ENCODE measurements around the gene AIFM3.
"Not testable (repeated sequence)": the region's sequence is repeated elsewhere in the genome, so short reads cannot be mapped to it uniquely, and the experiment has no call there.

Gene AIFM3, protein sequence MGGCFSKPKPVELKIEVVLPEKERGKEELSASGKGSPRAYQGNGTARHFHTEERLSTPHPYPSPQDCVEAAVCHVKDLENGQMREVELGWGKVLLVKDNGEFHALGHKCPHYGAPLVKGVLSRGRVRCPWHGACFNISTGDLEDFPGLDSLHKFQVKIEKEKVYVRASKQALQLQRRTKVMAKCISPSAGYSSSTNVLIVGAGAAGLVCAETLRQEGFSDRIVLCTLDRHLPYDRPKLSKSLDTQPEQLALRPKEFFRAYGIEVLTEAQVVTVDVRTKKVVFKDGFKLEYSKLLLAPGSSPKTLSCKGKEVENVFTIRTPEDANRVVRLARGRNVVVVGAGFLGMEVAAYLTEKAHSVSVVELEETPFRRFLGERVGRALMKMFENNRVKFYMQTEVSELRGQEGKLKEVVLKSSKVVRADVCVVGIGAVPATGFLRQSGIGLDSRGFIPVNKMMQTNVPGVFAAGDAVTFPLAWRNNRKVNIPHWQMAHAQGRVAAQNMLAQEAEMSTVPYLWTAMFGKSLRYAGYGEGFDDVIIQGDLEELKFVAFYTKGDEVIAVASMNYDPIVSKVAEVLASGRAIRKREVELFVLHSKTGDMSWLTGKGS

GRCh38 chr22:20966883-20967696, at the start of gene AIFM3:
AIFM3 (plus strand) TSS chr22:20967255; CDS start chr22:20967945, 690 bp downstream.
- DNase-seq (ENCODE audit: low read depth): no peak

DNA sequence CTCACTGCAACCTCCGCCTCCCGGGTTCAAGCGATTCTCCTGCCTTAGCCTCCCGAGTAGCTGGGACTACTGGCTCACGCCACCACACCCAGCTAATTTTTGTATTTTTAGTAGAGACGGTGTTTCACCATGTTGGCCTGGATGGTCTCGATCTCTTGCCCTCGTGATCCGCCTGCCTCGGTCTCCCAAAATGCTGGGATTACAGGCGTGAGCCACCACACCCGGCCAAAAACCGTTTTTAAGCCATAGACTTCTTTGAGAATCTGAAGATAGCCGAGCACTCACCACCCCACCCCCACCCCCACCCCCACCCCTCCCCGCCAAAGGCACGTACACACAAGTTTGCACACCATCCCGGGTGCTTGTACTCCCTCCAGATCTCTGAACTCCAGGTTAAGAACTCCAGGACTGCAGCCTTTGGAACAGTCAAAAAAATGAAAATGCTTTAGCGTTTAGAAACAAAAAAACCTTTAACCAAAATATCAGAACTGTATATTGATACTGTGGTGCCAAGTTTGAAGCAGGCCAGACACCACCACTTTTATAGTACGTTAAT, 48.3 kb upstream of the AIFM3 start:
- no peak for DNase-seq (ENCODE audit: low read depth)

- DNase-seq (ENCODE audit: low read depth): no peak
These were observed 47.3 kb upstream of the AIFM3 start for GRCh38 chr22:20919718-20920117.

DNA sequence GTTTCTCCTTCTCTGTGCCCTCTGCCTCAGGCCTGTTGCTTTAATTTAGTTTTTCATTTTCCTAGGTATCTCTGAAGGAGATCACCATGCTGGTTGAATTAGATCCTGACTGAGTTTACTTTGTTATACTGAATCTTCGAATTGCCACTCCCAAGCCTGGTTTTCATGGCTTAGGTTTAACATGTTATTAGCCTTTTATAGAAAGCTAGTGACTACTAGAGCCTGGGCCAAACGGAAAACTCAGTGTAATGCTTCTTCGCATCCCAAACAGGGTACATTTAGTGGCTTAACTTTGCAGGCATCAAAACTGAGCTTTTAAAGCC, 46.2 kb upstream of the AIFM3 start:
- DNase-seq (ENCODE audit: low read depth): no peak

DNA sequence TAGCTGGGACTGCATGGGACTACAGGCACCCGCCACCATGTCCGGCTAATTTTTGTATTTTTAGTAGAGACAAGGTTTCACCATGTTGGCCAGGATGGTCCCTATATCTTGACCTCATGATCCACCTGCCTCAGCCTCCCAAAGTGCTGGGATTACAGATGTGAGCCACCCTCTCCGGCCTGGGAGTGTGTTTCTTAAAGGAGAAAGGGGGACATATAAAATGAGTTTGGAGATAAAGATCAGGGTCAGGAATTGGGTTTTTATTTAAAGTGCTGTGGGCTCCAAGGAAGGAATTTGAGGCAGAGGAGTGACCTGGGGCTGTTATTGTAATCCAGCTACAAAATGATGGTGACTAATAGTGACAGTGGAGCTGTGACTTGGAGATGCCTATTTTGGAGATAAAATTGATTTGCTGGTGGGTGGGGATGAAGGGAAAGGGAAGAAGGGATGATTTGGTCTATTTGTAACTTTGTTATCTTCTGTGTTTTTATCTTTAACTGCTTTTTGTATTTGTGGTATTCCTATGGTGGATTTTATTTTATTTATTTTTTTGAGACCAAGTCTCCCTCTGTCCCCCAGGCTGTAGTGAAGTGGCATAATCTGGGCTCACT, 44.8 kb upstream of the AIFM3 start:
- no peak for DNase-seq (ENCODE audit: low read depth)

GRCh38 chr22:20926243-20926642, 40.8 kb upstream of the AIFM3 start:
- no peak for DNase-seq (ENCODE audit: low read depth)

DNA sequence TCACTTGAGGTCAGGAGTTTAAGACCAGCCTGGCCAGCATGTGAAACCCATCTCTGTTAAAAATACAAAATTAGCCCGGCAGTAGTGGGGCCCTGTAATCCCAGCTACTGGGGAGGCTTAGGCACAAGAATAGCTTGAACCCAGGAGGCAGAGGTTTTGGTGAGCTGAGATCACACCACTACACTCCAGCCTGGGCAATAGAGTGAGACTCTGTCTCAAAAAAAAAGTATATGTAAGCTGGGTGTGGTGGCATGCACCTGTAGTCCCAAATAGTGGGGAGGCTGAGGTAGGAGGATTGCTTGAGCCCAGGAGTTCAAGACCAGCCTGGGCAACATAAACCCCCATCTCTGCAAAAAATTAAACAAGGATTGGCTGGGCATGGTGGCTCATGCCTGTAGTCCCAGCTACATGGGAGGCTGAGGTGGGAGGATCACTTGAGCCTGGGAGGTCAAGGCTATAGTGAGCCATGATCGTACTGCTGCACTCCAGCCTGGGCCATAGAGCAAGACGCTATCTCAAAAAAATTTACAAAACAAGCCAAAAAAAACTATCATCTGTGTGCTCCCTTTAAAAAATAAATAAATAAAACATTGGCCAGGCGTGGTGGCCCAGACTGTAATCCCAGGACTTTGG, 39.0 kb upstream of the AIFM3 start:
- no peak for DNase-seq (ENCODE audit: low read depth)

DNA sequence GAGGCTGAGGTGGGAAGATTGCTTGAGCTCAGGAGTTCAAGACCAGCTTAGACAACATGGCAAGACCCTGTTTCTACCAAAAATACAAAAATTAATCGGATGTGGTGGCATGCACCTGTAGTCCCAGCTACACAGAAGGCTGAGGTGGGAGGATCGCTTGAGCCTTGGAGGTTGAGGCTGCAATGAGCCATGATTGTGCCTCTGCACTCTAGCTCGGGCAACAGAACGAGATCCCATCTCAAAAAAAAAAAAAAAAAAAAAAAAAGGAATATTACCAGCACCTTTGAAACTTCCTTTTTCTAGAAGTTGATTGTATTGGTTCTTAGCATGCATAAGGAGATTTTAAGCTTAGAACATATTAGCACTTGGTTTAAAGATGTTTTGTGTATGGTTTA, 38.5 kb upstream of the AIFM3 start:
- no peak for DNase-seq (ENCODE audit: low read depth)

GRCh38 chr22:20930004-20930403, 37.1 kb upstream of the AIFM3 start:
- DNase-seq (ENCODE audit: low read depth): no peak

DNA sequence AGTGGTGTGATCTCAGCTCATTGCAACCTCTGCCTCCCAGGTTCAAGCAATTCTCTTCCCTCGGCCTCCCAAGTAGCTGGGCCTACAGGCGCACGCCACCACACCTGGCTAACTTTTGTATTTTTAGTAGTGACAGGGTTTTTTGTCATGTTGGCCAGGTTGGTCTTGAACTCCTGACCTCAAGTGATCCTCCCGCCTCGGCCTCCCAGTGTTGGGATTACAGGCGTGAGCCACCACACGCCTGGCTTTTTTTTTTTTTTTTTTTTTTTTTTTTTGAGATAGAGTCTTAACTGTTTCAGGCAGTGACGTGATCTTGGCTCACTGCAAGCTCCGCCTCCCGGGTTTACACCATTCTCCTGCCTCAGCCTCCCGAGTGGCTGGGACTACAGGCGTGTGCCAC, 36.6 kb upstream of the AIFM3 start:
- DNase-seq (ENCODE audit: low read depth): not testable (repeated sequence)

- DNase-seq (ENCODE audit: low read depth): no peak
These were observed 35.9 kb upstream of the AIFM3 start for GRCh38 chr22:20931126-20931654.

DNA sequence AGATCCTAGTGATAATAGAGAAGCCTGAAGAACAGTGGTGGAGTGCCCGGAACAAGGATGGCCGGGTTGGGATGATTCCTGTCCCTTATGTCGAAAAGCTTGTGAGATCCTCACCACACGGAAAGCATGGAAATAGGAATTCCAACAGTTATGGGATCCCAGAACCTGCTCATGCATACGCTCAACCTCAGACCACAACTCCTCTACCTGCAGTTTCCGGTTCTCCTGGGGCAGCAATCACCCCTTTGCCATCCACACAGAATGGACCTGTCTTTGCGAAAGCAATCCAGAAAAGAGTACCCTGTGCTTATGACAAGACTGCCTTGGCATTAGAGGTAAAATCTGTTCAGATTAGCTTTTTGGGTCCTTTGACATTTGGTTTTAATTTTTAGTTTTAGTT, 33.1 kb upstream of the AIFM3 start:
- DNase-seq (ENCODE audit: low read depth): no peak

DNA sequence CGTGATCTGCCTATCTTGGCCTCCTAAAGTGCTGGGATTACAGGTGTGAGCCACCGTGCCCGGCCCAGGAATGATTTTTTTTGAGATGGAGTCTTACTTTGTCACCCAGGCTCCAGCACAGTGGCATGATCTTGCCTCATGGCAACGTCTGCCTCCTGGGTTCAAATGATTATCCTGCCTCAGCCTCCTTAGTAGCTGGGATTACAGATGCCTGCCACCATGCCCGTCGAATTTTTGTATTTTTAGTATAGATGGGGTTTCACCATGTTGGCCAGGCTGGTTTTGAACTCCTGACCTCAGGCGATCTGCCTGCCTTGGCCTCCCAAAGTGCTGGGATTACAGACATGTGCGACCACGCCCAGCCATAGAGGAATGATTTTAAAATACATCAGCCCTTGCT, 32.0 kb upstream of the AIFM3 start:
- not testable (repeated sequence) for DNase-seq (ENCODE audit: low read depth)

DNA sequence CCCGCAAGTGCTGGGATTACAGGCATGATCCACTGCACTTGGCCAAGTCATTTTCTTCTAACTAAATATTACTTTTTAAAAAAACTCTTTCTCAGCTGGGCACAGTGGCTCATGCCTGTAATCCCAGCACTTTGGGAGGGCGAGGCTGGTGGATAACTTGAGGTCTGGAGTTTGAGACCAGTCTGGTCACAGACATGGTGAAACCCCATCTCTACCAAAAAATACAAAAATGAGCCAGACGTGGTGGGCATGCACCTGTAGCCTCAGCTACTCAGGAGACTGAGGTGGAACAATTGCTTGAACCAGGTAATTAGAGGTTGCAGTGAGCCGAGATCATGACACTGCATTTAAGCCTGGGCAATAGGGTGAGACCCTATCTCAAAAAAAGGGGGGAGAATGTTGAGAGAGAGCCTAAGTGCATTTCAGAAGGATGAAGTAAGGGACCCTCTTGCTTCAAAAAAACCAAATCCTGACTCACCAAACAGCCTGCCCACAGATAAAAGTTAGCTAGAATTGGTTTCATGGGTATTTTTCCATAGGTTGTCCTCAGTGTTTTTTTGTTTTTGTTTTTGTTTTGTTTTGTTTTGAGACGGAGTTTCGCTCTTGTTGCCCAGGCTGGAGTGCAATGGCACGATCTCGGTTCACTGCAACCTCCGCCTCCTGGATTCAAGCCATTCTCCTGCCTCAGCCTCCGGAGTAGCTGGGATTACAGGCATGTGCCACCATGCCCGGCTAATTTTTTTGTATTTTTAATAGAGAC, 31.1 kb upstream of the AIFM3 start:
- DNase-seq (ENCODE audit: low read depth): not testable (repeated sequence)

- no peak for DNase-seq (ENCODE audit: low read depth)
These were observed 29.8 kb upstream of the AIFM3 start for GRCh38 chr22:20937031-20937793.

- DNase-seq (ENCODE audit: low read depth): no peak
These were observed 29.0 kb upstream of the AIFM3 start for GRCh38 chr22:20937794-20938671.

DNA sequence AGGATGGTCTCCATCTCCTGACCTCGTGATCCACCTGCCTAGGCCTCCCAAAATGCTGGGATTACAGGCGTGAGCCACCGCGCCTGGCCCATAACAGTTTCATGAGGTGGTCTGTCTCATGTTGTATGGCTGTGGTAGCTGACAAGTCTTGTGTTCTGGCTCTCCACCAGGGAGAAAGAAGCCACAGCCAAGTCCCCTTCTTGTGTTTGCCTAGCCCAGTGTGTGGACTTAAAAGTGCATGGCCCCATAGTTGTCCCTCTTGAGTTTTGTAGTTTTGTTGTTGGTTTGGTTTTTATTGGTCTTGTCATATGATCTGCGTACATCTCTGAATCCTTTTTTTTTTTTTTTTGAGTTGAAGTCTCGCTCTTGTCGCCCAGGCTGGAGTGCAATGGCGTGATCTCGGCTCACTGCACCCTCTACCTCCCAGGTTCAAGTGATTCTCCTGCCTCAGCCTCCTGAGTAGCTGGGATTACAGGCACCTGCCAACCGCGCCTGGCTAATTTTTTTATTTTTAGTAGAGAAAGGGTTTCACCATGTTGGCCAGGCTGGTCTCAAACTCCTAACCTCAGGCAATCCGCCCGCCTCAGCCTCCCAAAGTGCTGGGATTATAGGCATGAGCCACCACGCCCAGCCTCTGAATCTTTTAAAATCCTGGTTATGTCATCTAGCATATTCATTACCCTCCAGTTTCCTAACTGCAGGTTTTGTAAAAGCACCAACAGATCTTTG, 27.4 kb upstream of the AIFM3 start:
- DNase-seq (ENCODE audit: low read depth): not testable (repeated sequence)

DNA sequence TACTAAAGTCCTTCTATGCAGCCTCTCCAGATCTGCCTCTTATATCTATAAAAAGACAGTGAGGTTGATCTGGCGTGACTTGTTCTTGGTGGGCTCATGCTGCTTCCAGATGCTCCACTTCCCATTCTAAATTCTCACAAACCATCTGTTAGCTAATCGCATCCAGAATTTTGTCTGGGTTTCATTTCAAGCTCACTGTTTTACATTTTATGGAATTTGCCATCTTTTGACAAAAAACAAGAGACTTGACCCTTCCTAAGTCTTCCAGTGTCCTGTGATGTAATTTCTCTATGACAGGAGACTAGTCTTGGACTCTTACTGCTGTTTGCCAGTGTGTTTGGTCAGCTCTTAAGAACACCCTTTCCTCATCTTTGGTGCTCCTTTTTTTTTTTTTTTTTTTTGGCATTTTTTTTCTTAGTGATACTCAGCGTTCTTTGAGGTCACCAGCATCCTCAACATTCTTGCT, 26.8 kb upstream of the AIFM3 start:
- no peak for DNase-seq (ENCODE audit: low read depth)
